Liver (tissue), 9 donors: Measurements from ENCODE around the gene MPC1. TPM values are rescaled to one million over a fixed set of nuclear protein-coding genes. Genes with fewer than 3 reads are reported as not detected.
A peak's percentile ranks its signal among the peaks of the same experiment; 100 is the strongest.

ENCODE experiments used
- DNase-seq: peaks from one replicate; pipeline ENCODE4 v3.0.0-alpha.2; 2017; ENCODE audit warnings: low spot score
- H3K27ac ChIP-seq, 2 donors: one replicate each; pipeline ENCODE4 v1.7.0; 2013; ENCODE audit warnings: inconsistent platforms in 2 of 2, low read length in 2 of 2, control low read depth in 1 of 2, low read depth in 1 of 2, mild to moderate bottlenecking in 1 of 2
- H3K27me3 ChIP-seq, 4 donors: one replicate each; pipeline versions ENCODE4 v1.6.1 to v1.7.0; 2013; ENCODE audit warnings: low read length in 3 of 4, inconsistent platforms in 1 of 4, mild to moderate bottlenecking in 1 of 4, moderate library complexity in 1 of 4; ENCODE audit not compliant: control insufficient read depth in 4 of 4, insufficient read depth in 4 of 4
- H3K36me3 ChIP-seq, 4 donors: one replicate each; pipeline versions ENCODE4 v1.6.1 to v1.7.0; 2013; ENCODE audit warnings: low read length in 3 of 4, mild to moderate bottlenecking in 3 of 4, low read depth in 1 of 4, moderate library complexity in 1 of 4; ENCODE audit not compliant: control insufficient read depth in 4 of 4, insufficient read depth in 3 of 4
- H3K4me1 ChIP-seq, 4 donors: one replicate each; pipeline versions ENCODE4 v1.6.1 to v1.7.0; 2013; ENCODE audit warnings: low read length in 3 of 4, mild to moderate bottlenecking in 3 of 4, moderate library complexity in 1 of 4; ENCODE audit not compliant: control insufficient read depth in 4 of 4, insufficient read depth in 4 of 4
- H3K4me3 ChIP-seq, 3 donors: one replicate each; pipeline versions ENCODE4 v1.6.1 to v1.7.0; 2013; ENCODE audit warnings: low read length in 3 of 3, control low read depth in 1 of 3, low read depth in 1 of 3, mild to moderate bottlenecking in 1 of 3
- H3K9ac ChIP-seq, 2 donors: one replicate each; pipeline ENCODE4 v1.7.0; 2013; ENCODE audit warnings: low read length in 2 of 2, mild to moderate bottlenecking in 2 of 2, moderate library complexity in 2 of 2, control low read depth in 1 of 2, low read depth in 1 of 2
- H3K9me3 ChIP-seq, 4 donors: one replicate each; pipeline versions ENCODE4 v1.6.1 to v1.7.0; 2013; ENCODE audit warnings: low read length in 3 of 4; ENCODE audit not compliant: control insufficient read depth in 4 of 4
- EGR1 ChIP-seq, 2 donors: IDR thresholded peaks; 2 replicates each; pipeline ENCODE4 v1.6.1; 2016 to 2018; ENCODE audit warnings: antibody characterized with exemption in 2 of 2, low read depth in 2 of 2
- FOXA1 ChIP-seq: IDR thresholded peaks from 2 replicates; pipeline ENCODE4 v1.6.1; 2016; ENCODE audit warnings: antibody characterized with exemption
- FOXA2 ChIP-seq: IDR thresholded peaks from 2 replicates; pipeline ENCODE4 v1.6.1; 2016; ENCODE audit warnings: antibody characterized with exemption
- GABPA ChIP-seq, 2 donors: IDR thresholded peaks in 1 of 2; conservative IDR thresholded peaks in 1 of 2; 2 replicates each; pipeline ENCODE4 v1.6.1; 2016; ENCODE audit warnings: antibody characterized with exemption in 2 of 2, mild to moderate bottlenecking in 1 of 2, moderate library complexity in 1 of 2
- HNF4A ChIP-seq, 2 donors: conservative IDR thresholded peaks; 2 replicates each; pipeline ENCODE4 v1.6.1; 2016; ENCODE audit warnings: antibody characterized with exemption in 2 of 2, mild to moderate bottlenecking in 2 of 2
- HNF4G ChIP-seq: IDR thresholded peaks from 2 replicates; pipeline ENCODE4 v1.6.1; 2016; ENCODE audit warnings: antibody characterized with exemption
- JUND ChIP-seq, 2 donors: IDR thresholded peaks; 2 replicates each; pipeline ENCODE4 v1.6.1; 2016; ENCODE audit warnings: antibody characterized with exemption in 2 of 2
- NR2F2 ChIP-seq: IDR thresholded peaks from 2 replicates; pipeline ENCODE4 v1.6.1; 2016; ENCODE audit warnings: antibody characterized with exemption
- RAD21 ChIP-seq, 2 donors: IDR thresholded peaks; 2 replicates each; pipeline ENCODE4 v1.6.1; 2016; ENCODE audit warnings: antibody characterized with exemption in 2 of 2, mild to moderate bottlenecking in 2 of 2
- RXRA ChIP-seq, 2 donors: IDR thresholded peaks; 2 replicates each; pipeline ENCODE4 v1.6.1; 2017 to 2018; ENCODE audit warnings: antibody characterized with exemption in 2 of 2, mild to moderate bottlenecking in 1 of 2
- SP1 ChIP-seq: IDR thresholded peaks from 2 replicates; pipeline ENCODE4 v1.6.1; 2018; ENCODE audit warnings: antibody characterized with exemption, mild to moderate bottlenecking
- TAF1 ChIP-seq: conservative IDR thresholded peaks from 2 replicates; pipeline ENCODE4 v1.6.1; 2016; ENCODE audit warnings: antibody characterized with exemption, mild to moderate bottlenecking
- YY1 ChIP-seq: IDR thresholded peaks from 2 replicates; pipeline ENCODE4 v1.6.1; 2016; ENCODE audit warnings: antibody characterized with exemption, mild to moderate bottlenecking
- WGBS: extraction: QIAGEN DNeasy Blood & Tissue Kit; methylation state at CpG from one replicate; pipeline ENCODE4 v1.1.7; 2013; 5-methylcytosine and 5-hydroxymethylcytosine counted together
- polyA plus RNA-seq, 2 donors: library from polyadenylated mRNA; stranded (reverse) in 1 of 2; unstranded in 1 of 2; fragments of 200-250 nt in 1 of 2; fragments of >200 nt in 1 of 2; fragmentation: Nextera tagmentation in 1 of 2; extraction: Ambion mirVana in 1 of 2; gene quantifications; one replicate each; pipeline versions ENCODE4 v1.2.1 to v1.2.3, GENCODE V29; 2013 to 2015
- total RNA-seq, 2 donors: library from RNA; depleted of rRNA; stranded (reverse); fragments of >200 nt; gene quantifications; one replicate each; pipeline ENCODE4 v1.2.3, GENCODE V29; 2014
- TF ChIP-seq, protein P1 (sequence below): IDR thresholded peaks from 2 replicates; pipeline ENCODE4 v1.6.1; 2016; ENCODE audit warnings: antibody characterized with exemption
- TF ChIP-seq, protein P2 (sequence below): fragments of 150-350 bp; IDR thresholded peaks from 2 replicates; pipeline ENCODE4 v1.5.1; 2017; ENCODE audit warnings: improper control_type of control experiment, low read depth, low read length; ENCODE audit not compliant: missing input control
- TF ChIP-seq, protein P3 (sequence below): IDR thresholded peaks from 2 replicates; pipeline ENCODE4 v1.6.1; 2016; ENCODE audit warnings: antibody characterized with exemption
- TF ChIP-seq, protein P4 (sequence below): IDR thresholded peaks from 2 replicates; pipeline ENCODE4 v1.6.1; 2016; ENCODE audit warnings: antibody characterized with exemption
- TF ChIP-seq, protein P5 (sequence below): IDR thresholded peaks from 2 replicates; pipeline ENCODE4 v1.6.1; 2016; ENCODE audit warnings: antibody characterized with exemption, mild to moderate bottlenecking
- donor health status: healthy.
- donor health status: healthy.
- donor health status: healthy.
- donor health status: healthy.
- donor health status: healthy.

Gene MPC1
- total and polyA plus RNA-seq, 4 donors, result 79.7 to 478 (median 237) TPM

DNA sequence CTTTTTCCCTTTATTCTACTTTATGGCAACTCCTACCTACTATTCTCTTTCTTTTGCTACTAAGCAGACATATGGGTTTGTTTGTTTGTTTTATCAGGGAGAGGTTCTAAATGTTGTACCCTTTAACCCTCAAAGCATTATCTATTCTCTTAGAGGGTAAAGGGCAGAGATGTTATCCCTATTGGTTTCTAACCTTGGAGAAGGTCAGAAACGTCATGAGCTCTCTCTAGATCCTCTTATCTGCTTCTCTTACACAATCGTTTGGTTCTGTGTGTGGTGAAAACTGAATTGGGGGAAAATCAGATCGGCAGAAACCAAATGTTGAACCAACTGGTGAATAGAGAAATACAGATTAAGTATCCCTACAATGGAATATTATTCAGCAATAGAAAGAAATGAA lies 6.4 kb upstream of the MPC1 start:
- Histone ChIP-seq H3K9me3 (no peaks in the 10 kb centered on the region), H3K27me3 (no peaks in the 10 kb centered on the region), H3K4me3 (no peak overlapping the region), H3K9ac (peak overlapping the region in 1 of 2 donors; percentile 20), H3K4me1 (peaks cover 25 to 50% (median 40%) of the 10 kb centered on the region in 4 donors), H3K27ac (peak overlapping the region; percentile 77 to 89), H3K36me3 (no peaks in the 10 kb centered on the region)
- WGBS, result 20% methylated on average over 3 of the region's 3 CpGs
- no peak for DNase-seq
- peak; percentile 91 to 94 for TF ChIP-seq HNF4A (conservative IDR thresholded peaks at IDR 0.05)
- TF ChIP-seq FOXA1, result no peak
- TF ChIP-seq, protein P1, sequence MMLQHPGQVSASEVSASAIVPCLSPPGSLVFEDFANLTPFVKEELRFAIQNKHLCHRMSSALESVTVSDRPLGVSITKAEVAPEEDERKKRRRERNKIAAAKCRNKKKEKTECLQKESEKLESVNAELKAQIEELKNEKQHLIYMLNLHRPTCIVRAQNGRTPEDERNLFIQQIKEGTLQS, result peak; percentile 30
- TF ChIP-seq, protein P2, sequence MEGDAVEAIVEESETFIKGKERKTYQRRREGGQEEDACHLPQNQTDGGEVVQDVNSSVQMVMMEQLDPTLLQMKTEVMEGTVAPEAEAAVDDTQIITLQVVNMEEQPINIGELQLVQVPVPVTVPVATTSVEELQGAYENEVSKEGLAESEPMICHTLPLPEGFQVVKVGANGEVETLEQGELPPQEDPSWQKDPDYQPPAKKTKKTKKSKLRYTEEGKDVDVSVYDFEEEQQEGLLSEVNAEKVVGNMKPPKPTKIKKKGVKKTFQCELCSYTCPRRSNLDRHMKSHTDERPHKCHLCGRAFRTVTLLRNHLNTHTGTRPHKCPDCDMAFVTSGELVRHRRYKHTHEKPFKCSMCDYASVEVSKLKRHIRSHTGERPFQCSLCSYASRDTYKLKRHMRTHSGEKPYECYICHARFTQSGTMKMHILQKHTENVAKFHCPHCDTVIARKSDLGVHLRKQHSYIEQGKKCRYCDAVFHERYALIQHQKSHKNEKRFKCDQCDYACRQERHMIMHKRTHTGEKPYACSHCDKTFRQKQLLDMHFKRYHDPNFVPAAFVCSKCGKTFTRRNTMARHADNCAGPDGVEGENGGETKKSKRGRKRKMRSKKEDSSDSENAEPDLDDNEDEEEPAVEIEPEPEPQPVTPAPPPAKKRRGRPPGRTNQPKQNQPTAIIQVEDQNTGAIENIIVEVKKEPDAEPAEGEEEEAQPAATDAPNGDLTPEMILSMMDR, result no peak
- TF ChIP-seq SP1, result peak; percentile 91
- peak; percentile 76 for TF ChIP-seq NR2F2
- TF ChIP-seq, protein P3, sequence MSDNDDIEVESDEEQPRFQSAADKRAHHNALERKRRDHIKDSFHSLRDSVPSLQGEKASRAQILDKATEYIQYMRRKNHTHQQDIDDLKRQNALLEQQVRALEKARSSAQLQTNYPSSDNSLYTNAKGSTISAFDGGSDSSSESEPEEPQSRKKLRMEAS, result peak; percentile 80
- no peak for TF ChIP-seq TAF1
- TF ChIP-seq HNF4G, result peak; percentile 65
- TF ChIP-seq YY1, result peak; percentile 49
- peak; percentile 44 to 79 for TF ChIP-seq JUND (IDR thresholded peaks at IDR 0.05)
- TF ChIP-seq, protein P4, sequence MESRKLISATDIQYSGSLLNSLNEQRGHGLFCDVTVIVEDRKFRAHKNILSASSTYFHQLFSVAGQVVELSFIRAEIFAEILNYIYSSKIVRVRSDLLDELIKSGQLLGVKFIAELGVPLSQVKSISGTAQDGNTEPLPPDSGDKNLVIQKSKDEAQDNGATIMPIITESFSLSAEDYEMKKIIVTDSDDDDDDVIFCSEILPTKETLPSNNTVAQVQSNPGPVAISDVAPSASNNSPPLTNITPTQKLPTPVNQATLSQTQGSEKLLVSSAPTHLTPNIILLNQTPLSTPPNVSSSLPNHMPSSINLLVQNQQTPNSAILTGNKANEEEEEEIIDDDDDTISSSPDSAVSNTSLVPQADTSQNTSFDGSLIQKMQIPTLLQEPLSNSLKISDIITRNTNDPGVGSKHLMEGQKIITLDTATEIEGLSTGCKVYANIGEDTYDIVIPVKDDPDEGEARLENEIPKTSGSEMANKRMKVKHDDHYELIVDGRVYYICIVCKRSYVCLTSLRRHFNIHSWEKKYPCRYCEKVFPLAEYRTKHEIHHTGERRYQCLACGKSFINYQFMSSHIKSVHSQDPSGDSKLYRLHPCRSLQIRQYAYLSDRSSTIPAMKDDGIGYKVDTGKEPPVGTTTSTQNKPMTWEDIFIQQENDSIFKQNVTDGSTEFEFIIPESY, result peak; percentile 71
- TF ChIP-seq, protein P5, sequence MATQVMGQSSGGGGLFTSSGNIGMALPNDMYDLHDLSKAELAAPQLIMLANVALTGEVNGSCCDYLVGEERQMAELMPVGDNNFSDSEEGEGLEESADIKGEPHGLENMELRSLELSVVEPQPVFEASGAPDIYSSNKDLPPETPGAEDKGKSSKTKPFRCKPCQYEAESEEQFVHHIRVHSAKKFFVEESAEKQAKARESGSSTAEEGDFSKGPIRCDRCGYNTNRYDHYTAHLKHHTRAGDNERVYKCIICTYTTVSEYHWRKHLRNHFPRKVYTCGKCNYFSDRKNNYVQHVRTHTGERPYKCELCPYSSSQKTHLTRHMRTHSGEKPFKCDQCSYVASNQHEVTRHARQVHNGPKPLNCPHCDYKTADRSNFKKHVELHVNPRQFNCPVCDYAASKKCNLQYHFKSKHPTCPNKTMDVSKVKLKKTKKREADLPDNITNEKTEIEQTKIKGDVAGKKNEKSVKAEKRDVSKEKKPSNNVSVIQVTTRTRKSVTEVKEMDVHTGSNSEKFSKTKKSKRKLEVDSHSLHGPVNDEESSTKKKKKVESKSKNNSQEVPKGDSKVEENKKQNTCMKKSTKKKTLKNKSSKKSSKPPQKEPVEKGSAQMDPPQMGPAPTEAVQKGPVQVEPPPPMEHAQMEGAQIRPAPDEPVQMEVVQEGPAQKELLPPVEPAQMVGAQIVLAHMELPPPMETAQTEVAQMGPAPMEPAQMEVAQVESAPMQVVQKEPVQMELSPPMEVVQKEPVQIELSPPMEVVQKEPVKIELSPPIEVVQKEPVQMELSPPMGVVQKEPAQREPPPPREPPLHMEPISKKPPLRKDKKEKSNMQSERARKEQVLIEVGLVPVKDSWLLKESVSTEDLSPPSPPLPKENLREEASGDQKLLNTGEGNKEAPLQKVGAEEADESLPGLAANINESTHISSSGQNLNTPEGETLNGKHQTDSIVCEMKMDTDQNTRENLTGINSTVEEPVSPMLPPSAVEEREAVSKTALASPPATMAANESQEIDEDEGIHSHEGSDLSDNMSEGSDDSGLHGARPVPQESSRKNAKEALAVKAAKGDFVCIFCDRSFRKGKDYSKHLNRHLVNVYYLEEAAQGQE, result peak; percentile 49
- peak in 1 of 2 donors; percentile 41 for TF ChIP-seq EGR1 (IDR thresholded peaks at IDR 0.05; ENCODE audit: low read depth in 2 of 2)
- TF ChIP-seq GABPA (IDR thresholded peaks at IDR 0.05 in 1 of 2, conservative IDR thresholded peaks at IDR 0.05 in 1 of 2), result no peak
- TF ChIP-seq RAD21 (IDR thresholded peaks at IDR 0.05), result peak; percentile 28 to 40
- peak; percentile 91 to 95 for TF ChIP-seq RXRA (IDR thresholded peaks at IDR 0.05)
- TF ChIP-seq FOXA2, result peak; percentile 20
